HG03045 (cell line): ENCODE measurements around the gene NNMT.
"Not testable (repeated sequence)": the region's sequence is repeated elsewhere in the genome, so short reads cannot be mapped to it uniquely, and the experiment has no call there.

Experiments
- ATAC-seq: cut with Tn5 transposase; IDR thresholded peaks from one replicate; pipeline ENCODE4 v1.9.1; 2021; ENCODE audit warnings: mild to moderate bottlenecking, moderate library complexity; ENCODE audit not compliant: unreplicated experiment

Gene NNMT

GRCh38 chr11:114304969-114305368 lies 8.8 kb downstream of the NNMT start:
- no peak for ATAC-seq

GRCh38 chr11:114307524-114308203 lies 11.5 kb downstream of the NNMT start:
- ATAC-seq: no peak

GRCh38 chr11:114308689-114309089 lies 12.5 kb downstream of the NNMT start:
- ATAC-seq: no peak

- no peak for ATAC-seq
Observed at GRCh38 chr11:114309517-114309916, 13.3 kb downstream of the NNMT start.

- ATAC-seq: no peak
Observed at GRCh38 chr11:114310095-114310494, 13.9 kb downstream of the NNMT start.

GRCh38 chr11:114311946-114312345 lies 15.7 kb downstream of the NNMT start:
- no peak for ATAC-seq

GRCh38 chr11:114314096-114314495 lies 17.9 kb downstream of the NNMT start:
- no peak for ATAC-seq

GRCh38 chr11:114315749-114316368 lies 19.7 kb downstream of the NNMT start:
- no peak for ATAC-seq

- ATAC-seq: no peak
Observed at GRCh38 chr11:114316980-114317786, 21.0 kb downstream of the NNMT start.

GRCh38 chr11:114317787-114318137 lies 21.6 kb downstream of the NNMT start:
- ATAC-seq: no peak

GRCh38 chr11:114318361-114318760 lies 22.2 kb downstream of the NNMT start:
- no peak for ATAC-seq

- ATAC-seq: no peak
Observed at GRCh38 chr11:114319716-114320328, 23.6 kb downstream of the NNMT start.

- ATAC-seq: no peak
Observed at GRCh38 chr11:114321621-114322257, 25.5 kb downstream of the NNMT start.

GRCh38 chr11:114322934-114323333 lies 26.7 kb downstream of the NNMT start:
- ATAC-seq: no peak

GRCh38 chr11:114326151-114326550 lies 30.0 kb downstream of the NNMT start:
- no peak for ATAC-seq

GRCh38 chr11:114326776-114327175 lies 30.6 kb downstream of the NNMT start:
- no peak for ATAC-seq

GRCh38 chr11:114330373-114330772 lies 34.2 kb downstream of the NNMT start:
- no peak for ATAC-seq

- ATAC-seq: no peak
Observed at GRCh38 chr11:114340311-114341131, 44.3 kb downstream of the NNMT start.

- not testable (repeated sequence) for ATAC-seq
Observed at GRCh38 chr11:114341667-114342066, 45.5 kb downstream of the NNMT start.

- no peak for ATAC-seq
Observed at GRCh38 chr11:114342476-114342875, 46.3 kb downstream of the NNMT start.
